Ecto neural progenitor cell (in vitro differentiated cells): ENCODE results near the gene CACHD1.
"Not testable (repeated sequence)": the region's sequence is repeated elsewhere in the genome, so short reads cannot be mapped to it uniquely, and the experiment has no call there.

Source experiments
- DNase-seq: peaks from one replicate; pipeline ENCODE4 v3.0.0-alpha.2; 2018; ENCODE audit warnings: low spot score

Gene CACHD1

GRCh38 chr1:64497088-64497883 is 27.4 kb downstream of the CACHD1 start:
- no peak for DNase-seq

GRCh38 chr1:64498325-64498724 is 28.4 kb downstream of the CACHD1 start:
- no peak for DNase-seq

- DNase-seq, result no peak
These were observed 29.1 kb downstream of the CACHD1 start for GRCh38 chr1:64499011-64499410.

GRCh38 chr1:64499966-64500365 is 30.0 kb downstream of the CACHD1 start:
- DNase-seq, result no peak

- DNase-seq, result no peak
These were observed 32.2 kb downstream of the CACHD1 start for GRCh38 chr1:64502083-64502482.

GRCh38 chr1:64502931-64503330 is 33.0 kb downstream of the CACHD1 start:
- DNase-seq, result no peak

GRCh38 chr1:64505232-64505943 is 35.5 kb downstream of the CACHD1 start:
- peak; percentile 90 for DNase-seq

- DNase-seq, result no peak
These were observed 36.2 kb downstream of the CACHD1 start for GRCh38 chr1:64505944-64506655.

GRCh38 chr1:64508629-64509028 is 38.7 kb downstream of the CACHD1 start:
- no peak for DNase-seq

- no peak for DNase-seq
These were observed 41.1 kb downstream of the CACHD1 start for GRCh38 chr1:64511044-64511443.

- DNase-seq, result not testable (repeated sequence)
These were observed 42.3 kb downstream of the CACHD1 start for GRCh38 chr1:64512206-64512605.

GRCh38 chr1:64513545-64513944 is 43.6 kb downstream of the CACHD1 start:
- no peak for DNase-seq

- no peak for DNase-seq
These were observed 44.4 kb downstream of the CACHD1 start for GRCh38 chr1:64514197-64514765.

GRCh38 chr1:64515427-64515826 is 45.5 kb downstream of the CACHD1 start:
- no peak for DNase-seq

- DNase-seq, result no peak
These were observed 46.4 kb downstream of the CACHD1 start for GRCh38 chr1:64516301-64516700.

- no peak for DNase-seq
These were observed 47.1 kb downstream of the CACHD1 start for GRCh38 chr1:64516803-64517568.

GRCh38 chr1:64517640-64518039 is 47.7 kb downstream of the CACHD1 start:
- no peak for DNase-seq

- DNase-seq, result no peak
These were observed 49.0 kb downstream of the CACHD1 start for GRCh38 chr1:64518692-64519481.

GRCh38 chr1:64519901-64520300 is 50.0 kb downstream of the CACHD1 start:
- DNase-seq, result no peak

GRCh38 chr1:64522740-64523139 is 52.8 kb downstream of the CACHD1 start:
- DNase-seq, result no peak
